Lung microvascular endothelial cell (primary cell): Measurements from ENCODE around the gene GADD45B. TPM values are rescaled to one million over a fixed set of nuclear protein-coding genes. Genes with fewer than 3 reads are reported as not detected.
"Not testable (repeated sequence)": the region's sequence is repeated elsewhere in the genome, so short reads cannot be mapped to it uniquely, and the experiment has no call there.

ENCODE experiments used
- DNase-seq, 2 donors: peaks; one replicate each; pipeline versions ENCODE4 v3.0.0 to v3.0.0-alpha.2; 2010; ENCODE audit warnings: low read depth in 2 of 2
- total RNA-seq: library from RNA; depleted of rRNA; stranded (reverse); fragments of >200 nt; gene quantifications from 2 replicates; pipeline ENCODE4 v1.2.1, GENCODE V29; 2014

GADD45B gene
- total RNA-seq, 1 donor from 2014 or later = 175 TPM

GRCh38 chr19:2488405-2488941 lies 12.5 kb downstream of the GADD45B start:
- DNase-seq = no peak

- DNase-seq = peak; percentile 41 to 60
Observed at GRCh38 chr19:2488942-2489731, 13.2 kb downstream of the GADD45B start.

GRCh38 chr19:2490659-2491058 lies 14.7 kb downstream of the GADD45B start:
- no peak for DNase-seq

- DNase-seq = peak; percentile 61 to 62
Observed at GRCh38 chr19:2491130-2491801, 15.3 kb downstream of the GADD45B start.

- DNase-seq = no peak
Observed at GRCh38 chr19:2492870-2493269, 16.9 kb downstream of the GADD45B start.

GRCh38 chr19:2493448-2493847 lies 17.5 kb downstream of the GADD45B start:
- not testable (repeated sequence) for DNase-seq

- DNase-seq = peak in 1 of 2 donors; percentile 46
Observed at GRCh38 chr19:2494084-2494446, 18.1 kb downstream of the GADD45B start.

GRCh38 chr19:2494447-2495129 lies 18.7 kb downstream of the GADD45B start:
- DNase-seq = peak; percentile 79 to 87

- peak; percentile 57 to 67 for DNase-seq
Observed at GRCh38 chr19:2495130-2495641, 19.3 kb downstream of the GADD45B start.

GRCh38 chr19:2495651-2496316 lies 19.9 kb downstream of the GADD45B start:
- peak in 1 of 2 donors; percentile 31 for DNase-seq

- no peak for DNase-seq
Observed at GRCh38 chr19:2497186-2497585, 21.3 kb downstream of the GADD45B start.

- DNase-seq = no peak
Observed at GRCh38 chr19:2500156-2500555, 24.2 kb downstream of the GADD45B start.

- DNase-seq = no peak
Observed at GRCh38 chr19:2500841-2501261, 24.9 kb downstream of the GADD45B start.

GRCh38 chr19:2503521-2504109 lies 27.7 kb downstream of the GADD45B start:
- peak in 1 of 2 donors; percentile 65 for DNase-seq

- DNase-seq = not testable (repeated sequence)
Observed at GRCh38 chr19:2506656-2507055, 30.7 kb downstream of the GADD45B start.

- peak; percentile 79 to 95 for DNase-seq
Observed at GRCh38 chr19:2507109-2507508, 31.2 kb downstream of the GADD45B start.

GRCh38 chr19:2509096-2509495 lies 33.2 kb downstream of the GADD45B start:
- DNase-seq = no peak

GRCh38 chr19:2511570-2511969 lies 35.6 kb downstream of the GADD45B start:
- no peak for DNase-seq

GRCh38 chr19:2511991-2512390 lies 36.1 kb downstream of the GADD45B start:
- DNase-seq = no peak

GRCh38 chr19:2512523-2513431 lies 36.9 kb downstream of the GADD45B start:
- DNase-seq = no peak
